ENCODE measurements around the gene DHX35.

DNA sequence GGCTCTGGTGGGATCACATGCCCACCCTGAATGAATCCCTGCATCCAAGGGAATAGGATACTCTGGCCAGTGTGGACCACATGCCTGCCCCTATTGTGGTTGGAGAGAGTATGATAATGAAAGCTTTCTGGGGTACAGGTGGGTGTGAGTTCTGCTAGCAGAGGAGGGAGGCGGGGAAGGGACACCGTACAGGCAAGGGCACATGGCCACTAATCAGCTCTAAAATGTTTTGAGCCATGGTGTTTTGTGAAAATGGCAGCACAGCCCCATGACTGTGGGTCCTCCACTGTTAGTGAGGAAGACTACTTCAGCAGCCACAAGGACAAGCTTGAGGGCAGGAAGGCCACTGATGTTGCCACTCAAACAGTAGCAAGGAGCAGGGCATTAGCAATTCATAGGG lies 11.9 kb upstream of the DHX35 start:
- no peak for TF ChIP-seq CTCF (IDR thresholded peaks at IDR 0.05; ENCODE audit: low read depth, low read length)
- no peak for TF ChIP-seq POLR2A (IDR thresholded peaks at IDR 0.05; ENCODE audit: extremely low read depth, insufficient read length)
- no peak for TF ChIP-seq MAX (IDR thresholded peaks at IDR 0.05; ENCODE audit: low read depth, low read length)

Data from NB4 (cell line).